DOHH2 (cell line): ENCODE results near the gene TTLL9.

ENCODE experiments used
- CTCF ChIP-seq: fragments of 200-600 bp; sonication (generic); IDR thresholded peaks from one replicate; pipeline ENCODE4 v1.5.1; 2014; ENCODE audit warnings: antibody characterized with exemption, mild to moderate bottlenecking, low read depth, low read length; ENCODE audit not compliant: poor library complexity, severe bottlenecking
- EZH2phosphoT487 ChIP-seq: fragments of 200-600 bp; sonication (generic); IDR thresholded peaks from 2 replicates; pipeline ENCODE4 v1.6.1; 2017; ENCODE audit warnings: borderline replicate concordance, mild to moderate bottlenecking, antibody characterized with exemption, low read length, moderate library complexity, mixed read lengths

GRCh38 chr20:31951530-31952453, 81.4 kb downstream of the TTLL9 start, which contains the start of gene PDRG1:
- TF ChIP-seq CTCF (peak; percentile 93), EZH2phosphoT487 (no peak)
